ENCODE measurements around the gene MORC4. TPM values are rescaled to one million over a fixed set of nuclear protein-coding genes. Genes with fewer than 3 reads are reported as not detected.
A peak's percentile ranks its signal among the peaks of the same experiment; 100 is the strongest.

MORC4 gene
- 1 to 10 TPM; 7.7 to 8.6 TPM for total RNA-seq

- POLR2A ChIA-PET, result interaction anchor here (1.3 kb wide), 1 partner anchor 628 kb away, joined by 5 read pairs; the partner anchor contains the start of gene PRPS1
- Mint-ChIP-seq H3K36me3 (no peaks in the 10 kb centered on the region), H3K27ac (no peak within 1 kb of the TSS)
These were observed at the start of gene MORC4 for GRCh38 chrX:107000013-107000515. TSS of gene MORC4 (minus strand) at chrX:107000212. CDS start at chrX:106999969, 243 bp downstream.

GRCh38 chrX:107047622-107048021 is 47.6 kb upstream of the MORC4 start:
- Mint-ChIP-seq H3K4me3 (no peak overlapping the region), H3K36me3 (no peaks in the 10 kb centered on the region), H3K27ac (no peak overlapping the region), H3K4me1 (no peaks in the 10 kb centered on the region), H3K9me3 (no peaks in the 10 kb centered on the region), H3K27me3 (no peaks in the 10 kb centered on the region)
- no peak for DNase-seq
- ATAC-seq (ENCODE audit: low read depth), result no peak
- POLR2A ChIA-PET, result no interaction called here

More at GRCh38 chrX:107000013-107000515, at the start of gene MORC4:
- DNase-seq (peak; percentile 51), ATAC-seq (ENCODE audit: low read depth) (peak; percentile 84)
- no peaks in the 10 kb centered on the region for H3K9me3 Mint-ChIP-seq
- no peaks in the 10 kb centered on the region for H3K27me3 Mint-ChIP-seq
- peaks cover 8% of the 10 kb centered on the region for H3K4me1 Mint-ChIP-seq
- peak within 1 kb of the TSS; percentile 83 for H3K4me3 Mint-ChIP-seq

- Mint-ChIP-seq H3K27me3 (no peaks in the 10 kb centered on the region), H3K4me3 (no peak overlapping the region), H3K4me1 (no peaks in the 10 kb centered on the region), H3K9me3 (no peaks in the 10 kb centered on the region), H3K27ac (no peak overlapping the region), H3K36me3 (no peaks in the 10 kb centered on the region)
- POLR2A ChIA-PET, result no interaction called here
- ATAC-seq (ENCODE audit: low read depth), result no peak
- DNase-seq, result no peak
These were observed 29.7 kb upstream of the MORC4 start for GRCh38 chrX:107029752-107030151.

GRCh38 chrX:107025545-107025944 is 25.5 kb upstream of the MORC4 start:
- Mint-ChIP-seq H3K4me3 (no peak overlapping the region), H3K27ac (no peak overlapping the region), H3K27me3 (no peaks in the 10 kb centered on the region), H3K4me1 (no peaks in the 10 kb centered on the region), H3K36me3 (no peaks in the 10 kb centered on the region), H3K9me3 (no peaks in the 10 kb centered on the region)
- DNase-seq, result no peak
- no peak for ATAC-seq (ENCODE audit: low read depth)
- POLR2A ChIA-PET, result no interaction called here

- H3K4me1 Mint-ChIP-seq, result peaks cover 1% of the 10 kb centered on the region
- no peaks in the 10 kb centered on the region for H3K9me3 Mint-ChIP-seq
- H3K36me3 Mint-ChIP-seq, result no peaks in the 10 kb centered on the region
- no peaks in the 10 kb centered on the region for H3K27me3 Mint-ChIP-seq
- H3K4me3 Mint-ChIP-seq, result no peak overlapping the region
- DNase-seq (no peak), ATAC-seq (ENCODE audit: low read depth) (no peak)
- POLR2A ChIA-PET, result no interaction called here
- no peak overlapping the region for H3K27ac Mint-ChIP-seq
These were observed 14.9 kb upstream of the MORC4 start for GRCh38 chrX:107014936-107015335.

GRCh38 chrX:107008034-107008433 is 8.0 kb upstream of the MORC4 start:
- no peak for ATAC-seq (ENCODE audit: low read depth)
- no peak for DNase-seq
- no peaks in the 10 kb centered on the region for H3K27me3 Mint-ChIP-seq
- H3K27ac Mint-ChIP-seq, result no peak overlapping the region
- POLR2A ChIA-PET, result no interaction called here
- H3K36me3 Mint-ChIP-seq, result no peaks in the 10 kb centered on the region
- no peak overlapping the region for H3K4me3 Mint-ChIP-seq
- no peaks in the 10 kb centered on the region for H3K9me3 Mint-ChIP-seq
- H3K4me1 Mint-ChIP-seq, result peaks cover 1% of the 10 kb centered on the region

GRCh38 chrX:106999002-106999975 is 723 bp downstream of the MORC4 start:
- POLR2A ChIA-PET, result interaction anchor here (1.3 kb wide), 1 partner anchor 629 kb away, joined by 5 read pairs; the partner anchor contains the start of gene PRPS1

GRCh38 chrX:106997611-106998010 is 2.4 kb downstream of the MORC4 start:
- no peak for ATAC-seq (ENCODE audit: low read depth)
- Mint-ChIP-seq H3K27ac (no peak overlapping the region), H3K9me3 (no peaks in the 10 kb centered on the region), H3K36me3 (no peaks in the 10 kb centered on the region), H3K4me1 (peaks cover 8% of the 10 kb centered on the region), H3K4me3 (no peak overlapping the region), H3K27me3 (no peaks in the 10 kb centered on the region)
- no peak for DNase-seq
- POLR2A ChIA-PET, result no interaction called here

More at GRCh38 chrX:106999002-106999975, 723 bp downstream of the MORC4 start:
- ATAC-seq (ENCODE audit: low read depth) (peak; percentile 67), DNase-seq (peak; percentile 48)
- peaks cover 8% of the 10 kb centered on the region for H3K4me1 Mint-ChIP-seq
- H3K36me3 Mint-ChIP-seq, result no peaks in the 10 kb centered on the region
- H3K4me3 Mint-ChIP-seq, result peak overlapping the region; percentile 83
- no peak overlapping the region for H3K27ac Mint-ChIP-seq
- no peaks in the 10 kb centered on the region for H3K9me3 Mint-ChIP-seq
- H3K27me3 Mint-ChIP-seq, result no peaks in the 10 kb centered on the region

- POLR2A ChIA-PET, result no interaction called here
- Mint-ChIP-seq H3K27me3 (no peaks in the 10 kb centered on the region), H3K27ac (no peak overlapping the region), H3K9me3 (no peaks in the 10 kb centered on the region), H3K36me3 (no peaks in the 10 kb centered on the region), H3K4me1 (peaks cover 8% of the 10 kb centered on the region), H3K4me3 (no peak overlapping the region)
- ATAC-seq (ENCODE audit: low read depth), result no peak
- DNase-seq, result no peak
These were observed 4.3 kb downstream of the MORC4 start for GRCh38 chrX:106995678-106996077.

GRCh38 chrX:106987488-106987887 is 12.5 kb downstream of the MORC4 start:
- H3K4me3 Mint-ChIP-seq, result no peak overlapping the region
- H3K27me3 Mint-ChIP-seq, result no peaks in the 10 kb centered on the region
- H3K27ac Mint-ChIP-seq, result no peak overlapping the region
- DNase-seq, result no peak
- POLR2A ChIA-PET, result no interaction called here
- H3K9me3 Mint-ChIP-seq, result no peaks in the 10 kb centered on the region
- peaks cover 1% of the 10 kb centered on the region for H3K36me3 Mint-ChIP-seq
- no peak for ATAC-seq (ENCODE audit: low read depth)
- H3K4me1 Mint-ChIP-seq, result peaks cover 4% of the 10 kb centered on the region

- Mint-ChIP-seq H3K36me3 (peaks cover 3% of the 10 kb centered on the region), H3K27me3 (no peaks in the 10 kb centered on the region), H3K9me3 (no peaks in the 10 kb centered on the region), H3K27ac (no peak overlapping the region), H3K4me3 (no peak overlapping the region), H3K4me1 (no peaks in the 10 kb centered on the region)
- ATAC-seq (ENCODE audit: low read depth) (no peak), DNase-seq (no peak)
- POLR2A ChIA-PET, result no interaction called here
These were observed 18.9 kb downstream of the MORC4 start for GRCh38 chrX:106980952-106981626.

GRCh38 chrX:106976416-106976815 is 23.6 kb downstream of the MORC4 start:
- POLR2A ChIA-PET, result interaction anchor here (0.6 kb wide), 1 partner anchor 316 kb away, joined by 3 read pairs; no protein-coding TSS in a partner anchor
- no peaks in the 10 kb centered on the region for H3K4me1 Mint-ChIP-seq
- no peaks in the 10 kb centered on the region for H3K27me3 Mint-ChIP-seq
- H3K9me3 Mint-ChIP-seq, result no peaks in the 10 kb centered on the region
- H3K4me3 Mint-ChIP-seq, result no peak overlapping the region
- no peak overlapping the region for H3K27ac Mint-ChIP-seq
- DNase-seq, result no peak
- ATAC-seq (ENCODE audit: low read depth), result no peak
- H3K36me3 Mint-ChIP-seq, result peaks cover 3% of the 10 kb centered on the region

- POLR2A ChIA-PET, result no interaction called here
- Mint-ChIP-seq H3K27me3 (no peaks in the 10 kb centered on the region), H3K27ac (no peak overlapping the region), H3K9me3 (peaks cover 3% of the 10 kb centered on the region), H3K4me1 (no peaks in the 10 kb centered on the region), H3K4me3 (no peak overlapping the region), H3K36me3 (peaks cover 11% of the 10 kb centered on the region)
- DNase-seq, result no peak
- ATAC-seq (ENCODE audit: low read depth), result no peak
These were observed 26.4 kb downstream of the MORC4 start for GRCh38 chrX:106973433-106974149.
